Esophagus squamous epithelium (tissue), 5 donors: ENCODE results near the gene PSMB5. TPM values are rescaled to one million over a fixed set of nuclear protein-coding genes. Genes with fewer than 3 reads are reported as not detected.

Source experiments
- DNase-seq: peaks from one replicate; lab custom pipeline; 2025; lab: John Stamatoyannopoulos, UW
- H3K27ac ChIP-seq, 4 donors: fragments of 200-600 bp; sonication (generic); one replicate each; pipeline ENCODE4 v1.5.1; 2016 to 2019; ENCODE audit warnings: mild to moderate bottlenecking in 1 of 4
- H3K27me3 ChIP-seq, 4 donors: fragments of 200-600 bp; sonication (generic); 1 replicate in 3 of 4; 2 replicates in 1 of 4; pipeline versions ENCODE4 v1.5.1 to v1.6.0; 2017 to 2021; ENCODE audit warnings: antibody characterized with exemption in 1 of 4
- H3K36me3 ChIP-seq, 3 donors: fragments of 200-600 bp; sonication (generic); one replicate each; pipeline ENCODE4 v1.5.1; 2016 to 2019
- H3K4me1 ChIP-seq, 3 donors: fragments of 200-600 bp; sonication (generic); one replicate each; pipeline ENCODE4 v1.5.1; 2017 to 2019
- H3K4me3 ChIP-seq, 4 donors: fragments of 200-600 bp; sonication (generic); 1 replicate in 3 of 4; 2 replicates in 1 of 4; pipeline ENCODE4 v1.5.1; 2016 to 2019; ENCODE audit warnings: mild to moderate bottlenecking in 2 of 4, moderate library complexity in 1 of 4
- H3K9me3 ChIP-seq, 3 donors: fragments of 200-600 bp; sonication (generic); one replicate each; pipeline ENCODE4 v1.5.1; 2016 to 2019
- POLR2A ChIP-seq, 4 donors: fragments of 450-650 bp; IDR thresholded peaks; one replicate each; pipeline ENCODE4 v1.6.1; 2017; ENCODE audit warnings: antibody characterized with exemption in 4 of 4, mild to moderate bottlenecking in 4 of 4, moderate library complexity in 3 of 4
- WGBS, 2 donors: methylation state at CpG; one replicate each; pipeline ENCODE4 v1.1.5; 2018; 5-methylcytosine and 5-hydroxymethylcytosine counted together
- intact Hi-C: fragments of 100-400 bp; cut with DNase I; formaldehyde crosslinking; loops from one replicate; pipeline ENCODE4 v1.15.0; 2022
- total RNA-seq, 4 donors: library from RNA; depleted of rRNA; stranded (reverse); fragments of >200 nt; gene quantifications; one replicate each; pipeline ENCODE4 v1.1.0, GENCODE V29; 2016
- TF ChIP-seq, protein P1 (sequence below), 6 experiments: fragments of 450-650 bp in 4 of 6; fragments of 200-600 bp in 2 of 6; sonication (generic) in 2 of 6; IDR thresholded peaks; one replicate each; pipeline ENCODE4 v1.5.1; 2016 to 2019; ENCODE audit warnings: antibody characterized with exemption in 6 of 6, mild to moderate bottlenecking in 4 of 6, moderate library complexity in 4 of 6
- donor health status: DM: yes; HTN: yes; CAD: no.

PSMB5 gene
- total RNA-seq, 4 donors from 2014 or later = 140 to 185 (median 153) TPM

DNA sequence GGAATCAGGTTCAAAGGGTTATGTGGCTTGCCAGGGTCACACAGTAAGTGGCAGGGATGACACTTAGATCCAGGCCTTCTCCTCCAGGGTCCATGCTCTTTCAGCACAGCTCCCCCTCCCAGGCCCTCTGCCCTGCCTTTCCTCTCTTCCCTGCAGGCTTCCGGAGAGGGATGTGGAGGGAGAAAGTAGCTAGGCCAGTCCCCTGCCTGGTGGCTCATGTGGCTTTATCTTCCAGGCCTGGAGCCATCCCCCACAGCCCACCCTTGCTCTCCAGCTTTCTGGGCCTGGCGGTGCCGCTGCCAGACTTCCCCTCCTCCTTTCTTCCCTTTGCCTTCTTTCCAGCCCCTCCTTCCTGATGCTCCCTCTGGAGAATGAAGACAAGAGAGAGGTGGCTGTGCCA lies 9.1 kb upstream of the PSMB5 start:
- 76 to 90% methylated on average over 2 of the region's 3 CpGs for WGBS, 2 donors
- intact Hi-C loops = no loop called here
- H3K4me3 ChIP-seq = no peak overlapping the region
- H3K4me1 ChIP-seq = peaks cover 0 to 9% (median 0%) of the 10 kb centered on the region in 3 donors
- peaks cover 0 to 3% (median 0%) of the 10 kb centered on the region in 4 donors for H3K27me3 ChIP-seq
- TF ChIP-seq POLR2A (IDR thresholded peaks at IDR 0.05) = no peak
- TF ChIP-seq, protein P1, sequence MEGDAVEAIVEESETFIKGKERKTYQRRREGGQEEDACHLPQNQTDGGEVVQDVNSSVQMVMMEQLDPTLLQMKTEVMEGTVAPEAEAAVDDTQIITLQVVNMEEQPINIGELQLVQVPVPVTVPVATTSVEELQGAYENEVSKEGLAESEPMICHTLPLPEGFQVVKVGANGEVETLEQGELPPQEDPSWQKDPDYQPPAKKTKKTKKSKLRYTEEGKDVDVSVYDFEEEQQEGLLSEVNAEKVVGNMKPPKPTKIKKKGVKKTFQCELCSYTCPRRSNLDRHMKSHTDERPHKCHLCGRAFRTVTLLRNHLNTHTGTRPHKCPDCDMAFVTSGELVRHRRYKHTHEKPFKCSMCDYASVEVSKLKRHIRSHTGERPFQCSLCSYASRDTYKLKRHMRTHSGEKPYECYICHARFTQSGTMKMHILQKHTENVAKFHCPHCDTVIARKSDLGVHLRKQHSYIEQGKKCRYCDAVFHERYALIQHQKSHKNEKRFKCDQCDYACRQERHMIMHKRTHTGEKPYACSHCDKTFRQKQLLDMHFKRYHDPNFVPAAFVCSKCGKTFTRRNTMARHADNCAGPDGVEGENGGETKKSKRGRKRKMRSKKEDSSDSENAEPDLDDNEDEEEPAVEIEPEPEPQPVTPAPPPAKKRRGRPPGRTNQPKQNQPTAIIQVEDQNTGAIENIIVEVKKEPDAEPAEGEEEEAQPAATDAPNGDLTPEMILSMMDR (IDR thresholded peaks at IDR 0.05) = no peak
- H3K27ac ChIP-seq = no peak overlapping the region
- no peak for DNase-seq
- H3K36me3 ChIP-seq = no peaks in the 10 kb centered on the region
- no peaks in the 10 kb centered on the region for H3K9me3 ChIP-seq

DNA sequence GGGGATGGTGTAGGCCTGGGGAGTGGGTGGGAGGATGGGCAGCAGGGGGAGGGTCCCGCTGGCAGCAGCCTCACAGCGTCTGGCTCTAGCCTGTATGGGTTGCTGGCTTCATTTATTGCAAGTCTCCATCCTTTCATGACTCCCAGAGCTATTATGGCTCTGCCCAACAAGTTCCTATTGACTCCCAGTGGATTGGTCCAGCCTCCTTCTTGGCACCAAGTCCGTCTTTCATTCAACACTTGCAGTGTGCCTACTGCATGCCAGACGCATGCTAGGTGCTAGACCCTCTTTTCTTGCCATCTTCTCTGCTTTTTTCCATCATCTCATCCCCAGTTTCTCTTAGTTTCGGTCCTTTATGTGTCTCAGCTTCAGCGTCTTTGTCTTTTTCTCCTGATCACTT lies 8.4 kb upstream of the PSMB5 start:
- intact Hi-C loops = no loop called here
- 78 to 86% methylated on average over 5 to 6 of the region's 6 CpGs for WGBS, 2 donors
- TF ChIP-seq, protein P1 (IDR thresholded peaks at IDR 0.05) = no peak
- no peak for TF ChIP-seq POLR2A (IDR thresholded peaks at IDR 0.05)
- DNase-seq = no peak
- Histone ChIP-seq H3K36me3 (no peaks in the 10 kb centered on the region), H3K27me3 (peaks cover 0 to 3% (median 0%) of the 10 kb centered on the region in 4 donors), H3K4me3 (no peak overlapping the region), H3K27ac (no peak overlapping the region), H3K9me3 (no peaks in the 10 kb centered on the region), H3K4me1 (peaks cover 0 to 9% (median 0%) of the 10 kb centered on the region in 3 donors)

DNA sequence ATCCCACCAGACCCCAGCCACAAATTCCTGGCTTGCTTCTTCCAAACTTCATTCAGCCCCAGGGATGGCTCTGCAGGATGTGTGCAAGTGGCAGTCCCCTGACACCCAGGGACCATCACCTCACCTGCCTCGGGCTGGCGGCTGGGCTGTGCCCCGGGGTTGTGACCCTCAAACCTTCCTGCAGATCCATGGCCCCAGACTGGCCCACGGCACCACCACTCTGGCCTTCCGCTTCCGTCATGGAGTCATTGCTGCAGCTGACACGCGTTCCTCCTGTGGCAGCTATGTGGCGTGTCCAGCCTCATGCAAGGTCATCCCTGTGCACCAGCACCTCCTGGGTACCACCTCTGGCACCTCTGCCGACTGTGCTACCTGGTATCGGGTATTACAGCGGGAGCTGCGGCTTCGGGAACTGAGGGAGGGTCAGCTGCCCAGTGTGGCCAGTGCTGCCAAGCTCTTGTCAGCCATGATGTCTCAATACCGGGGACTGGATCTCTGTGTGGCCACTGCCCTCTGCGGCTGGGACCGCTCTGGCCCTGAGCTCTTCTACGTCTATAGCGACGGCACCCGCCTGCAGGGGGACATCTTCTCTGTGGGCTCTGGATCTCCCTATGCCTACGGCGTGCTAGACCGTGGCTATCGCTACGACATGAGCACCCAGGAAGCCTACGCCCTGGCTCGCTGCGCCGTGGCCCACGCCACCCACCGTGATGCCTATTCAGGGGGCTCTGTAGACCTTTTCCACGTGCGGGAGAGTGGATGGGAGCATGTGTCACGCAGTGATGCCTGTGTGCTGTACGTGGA lies 7.7 kb upstream of the PSMB5 start, which contains the start of gene PSMB11:
TSS of gene PSMB11 (plus strand) at position 51 of the 804 bp plus-strand sequence. CDS start at position 65, 14 bp downstream.
- Histone ChIP-seq H3K27ac (no peak within 1 kb of the TSS), H3K9me3 (no peaks in the 10 kb centered on the region), H3K36me3 (no peaks in the 10 kb centered on the region), H3K4me3 (no peak within 1 kb of the TSS), H3K4me1 (peaks cover 0 to 9% (median 0%) of the 10 kb centered on the region in 3 donors), H3K27me3 (no peaks in the 10 kb centered on the region)
- no peak for DNase-seq
- WGBS, 2 donors = 88 to 92% methylated on average over 17 to 26 of the region's 36 CpGs
- TF ChIP-seq, protein P1 (IDR thresholded peaks at IDR 0.05) = no peak
- TF ChIP-seq POLR2A (IDR thresholded peaks at IDR 0.05) = no peak
- intact Hi-C loops = no loop called here

DNA sequence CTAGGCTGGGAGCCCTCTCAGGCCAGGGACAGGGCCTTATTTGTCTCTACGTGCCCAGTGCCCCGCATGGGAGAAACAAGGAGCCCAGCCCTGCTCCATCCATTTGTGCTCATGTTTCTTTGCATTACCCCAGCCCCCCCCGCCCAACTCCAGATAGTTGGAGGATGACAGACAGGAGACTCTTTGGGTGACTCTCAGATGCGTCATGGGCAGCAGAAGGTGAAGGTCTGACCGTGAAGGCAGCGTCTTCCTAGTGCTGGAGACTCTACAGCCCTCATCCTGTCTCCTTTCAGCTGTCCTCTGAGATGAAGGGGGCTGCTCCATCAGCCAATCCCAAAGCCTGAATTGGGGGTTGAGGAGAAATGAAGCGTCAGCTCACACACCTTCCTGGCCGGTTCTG lies 7.0 kb upstream of the PSMB5 start:
- Histone ChIP-seq H3K36me3 (no peaks in the 10 kb centered on the region), H3K4me1 (peaks cover 0 to 9% (median 0%) of the 10 kb centered on the region in 3 donors), H3K27ac (no peak overlapping the region), H3K27me3 (no peaks in the 10 kb centered on the region), H3K9me3 (no peaks in the 10 kb centered on the region), H3K4me3 (no peak overlapping the region)
- DNase-seq = no peak
- no peak for TF ChIP-seq POLR2A (IDR thresholded peaks at IDR 0.05)
- TF ChIP-seq, protein P1 (IDR thresholded peaks at IDR 0.05) = no peak
- intact Hi-C loops = no loop called here
- 68% methylated on average over 5 of the region's 8 CpGs; no CpG with 5 or more reads in 1 of the 2 donors for WGBS, 2 donors

DNA sequence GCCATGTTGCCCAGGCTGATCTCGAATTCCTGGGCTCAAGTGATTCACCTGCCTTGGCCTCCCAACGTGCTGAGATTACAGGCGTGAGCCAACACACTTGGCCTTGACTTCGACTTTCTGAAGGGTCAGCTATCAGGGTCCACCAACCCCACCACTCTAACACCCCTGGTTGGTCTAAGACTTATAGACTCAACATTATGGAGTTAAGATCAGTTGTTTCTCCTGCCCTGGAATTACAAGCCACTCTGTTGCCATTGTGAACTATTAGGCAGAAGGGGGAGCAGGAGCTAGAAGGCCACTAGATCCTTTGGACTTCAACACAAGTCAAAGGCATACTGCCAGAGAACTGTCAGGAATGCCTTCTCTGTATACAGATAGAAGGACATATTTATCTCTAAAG lies 5.4 kb upstream of the PSMB5 start:
- no peak for DNase-seq
- H3K27me3 ChIP-seq = no peaks in the 10 kb centered on the region
- intact Hi-C loops = no loop called here
- H3K27ac ChIP-seq = no peak overlapping the region
- H3K9me3 ChIP-seq = no peaks in the 10 kb centered on the region
- H3K4me1 ChIP-seq = peaks cover 0 to 8% (median 3%) of the 10 kb centered on the region in 3 donors
- TF ChIP-seq, protein P1 (IDR thresholded peaks at IDR 0.05) = no peak
- no peak for TF ChIP-seq POLR2A (IDR thresholded peaks at IDR 0.05)
- no peaks in the 10 kb centered on the region for H3K36me3 ChIP-seq
- H3K4me3 ChIP-seq = no peak overlapping the region
- WGBS, 2 donors = 88 to 92% methylated on average over 4 of the region's 4 CpGs
